ENCODE measurements around the gene GPHN. TPM values are rescaled to one million over a fixed set of nuclear protein-coding genes. Genes with fewer than 3 reads are reported as not detected.

Gene GPHN
- total RNA-seq, 2 experiments from 2014 or later: 15.8 to 15.9 TPM

DNA sequence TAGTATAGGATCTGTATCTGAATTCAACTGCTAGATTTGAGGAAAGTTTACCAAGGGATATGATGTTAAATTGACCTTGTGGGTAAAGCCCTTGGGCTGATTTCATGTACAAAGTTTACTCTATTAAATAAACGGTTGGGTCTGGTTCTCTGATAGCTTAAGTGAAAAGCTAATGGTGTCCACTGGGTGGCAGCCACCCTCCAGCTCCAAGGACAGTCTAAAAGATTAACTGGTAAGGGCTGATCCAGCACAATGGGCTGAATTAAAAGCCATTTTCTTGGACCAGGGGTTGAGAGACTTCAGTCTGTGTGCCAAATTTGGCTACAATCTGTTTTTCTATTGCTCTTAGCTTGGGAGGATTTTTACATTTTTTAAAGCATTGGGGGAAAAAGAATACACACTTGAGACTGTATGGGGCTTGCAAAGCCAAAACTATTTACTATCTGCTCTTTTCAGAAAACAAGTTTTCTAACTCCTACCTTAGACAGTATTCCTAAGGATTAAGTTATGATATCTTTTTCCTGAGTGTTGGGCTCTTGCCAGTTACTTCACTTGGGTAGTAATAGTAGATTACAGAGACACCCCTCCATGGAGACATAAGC is 116.5 kb downstream of the GPHN start:
- Mint-ChIP-seq H3K27ac (no peak overlapping the region), H3K27me3 (no peaks in the 10 kb centered on the region), H3K4me1 (no peaks in the 10 kb centered on the region), H3K36me3 (ENCODE audit: low read depth) (no peaks in the 10 kb centered on the region), H3K9me3 (peaks cover 14% of the 10 kb centered on the region), H3K4me3 (no peak overlapping the region)
- ChIA-PET CTCF (interaction anchor here (0.7 to 2.4 kb wide), 10 partner anchors 10 to 661 kb away, joined by 3 to 8 read pairs (median 3); no protein-coding TSS in a partner anchor), POLR2A (no interaction called here)
- peak; percentile 43 for DNase-seq

DNA sequence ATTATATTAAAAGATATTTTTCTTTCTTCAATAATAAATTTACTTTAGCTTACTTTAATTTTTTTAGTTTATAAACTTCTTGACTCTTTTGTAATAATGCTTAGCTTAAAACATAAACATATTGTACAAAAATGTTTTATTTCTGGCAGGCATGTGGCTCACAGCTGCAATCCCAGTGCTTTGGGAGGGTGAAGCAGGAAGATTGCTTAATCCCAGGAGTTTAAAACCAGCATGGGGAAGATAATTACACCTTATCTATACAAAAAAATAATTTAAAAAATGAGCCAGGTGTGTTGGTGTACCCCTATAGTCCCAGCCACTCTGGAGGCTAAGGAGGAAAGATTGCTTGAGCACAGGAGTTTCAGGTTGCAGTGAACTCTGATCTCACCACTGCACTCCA is 120.7 kb downstream of the GPHN start:
- H3K36me3 Mint-ChIP-seq (ENCODE audit: low read depth): no peaks in the 10 kb centered on the region
- CTCF ChIA-PET: no interaction called here
- POLR2A ChIA-PET: no interaction called here

DNA sequence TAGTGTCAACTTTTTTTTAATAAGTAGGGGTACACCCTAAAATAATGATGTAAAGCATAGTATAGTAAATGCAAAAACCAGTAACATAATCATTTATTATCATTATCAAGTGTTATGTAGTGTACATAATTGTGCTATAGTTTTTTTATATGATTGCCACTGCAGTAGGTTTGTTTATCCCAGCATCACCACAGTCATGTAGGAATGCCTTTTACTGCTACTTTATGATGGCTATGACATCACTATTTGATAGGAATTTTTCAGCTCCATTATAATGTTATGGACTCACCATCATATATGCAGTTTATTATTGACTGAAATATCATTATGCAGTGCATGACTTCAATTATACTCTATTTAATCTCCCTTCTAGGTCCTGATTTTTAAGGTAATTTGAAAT is 121.6 kb downstream of the GPHN start:
- Mint-ChIP-seq H3K9me3 (no peaks in the 10 kb centered on the region), H3K4me3 (no peak overlapping the region), H3K36me3 (ENCODE audit: low read depth) (no peaks in the 10 kb centered on the region), H3K4me1 (no peaks in the 10 kb centered on the region), H3K27ac (no peak overlapping the region), H3K27me3 (no peaks in the 10 kb centered on the region)
- ChIA-PET POLR2A (no interaction called here), CTCF (no interaction called here)
- no peak for DNase-seq

More for the DNA sequence above, 120.7 kb downstream of the GPHN start:
- Mint-ChIP-seq H3K27me3 (no peaks in the 10 kb centered on the region), H3K4me3 (no peak overlapping the region), H3K4me1 (no peaks in the 10 kb centered on the region), H3K9me3 (no peaks in the 10 kb centered on the region), H3K27ac (no peak overlapping the region)
- no peak for DNase-seq

DNA sequence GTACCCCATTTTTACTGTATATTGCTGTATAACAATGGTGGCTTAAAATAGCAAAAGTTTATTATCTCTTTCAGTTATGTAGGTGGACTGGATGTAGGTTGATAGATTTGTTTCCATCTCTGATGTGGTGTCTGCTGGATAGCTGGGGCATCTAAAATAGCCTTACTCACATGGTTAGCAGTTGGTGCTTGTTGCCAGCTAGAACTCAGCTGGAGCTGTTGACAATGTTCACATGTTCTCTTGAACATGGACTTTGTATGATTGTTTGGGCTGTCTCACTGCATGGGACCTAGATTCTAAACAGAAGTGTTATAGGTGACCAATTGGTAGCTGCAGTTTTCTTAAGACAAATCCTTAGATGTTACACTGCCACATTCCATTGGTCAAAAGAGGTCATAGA is 126.9 kb downstream of the GPHN start:
- no peaks in the 10 kb centered on the region for H3K9me3 Mint-ChIP-seq
- no peak overlapping the region for H3K4me3 Mint-ChIP-seq
- H3K4me1 Mint-ChIP-seq: peaks cover 1% of the 10 kb centered on the region
- no peaks in the 10 kb centered on the region for H3K27me3 Mint-ChIP-seq
- DNase-seq: no peak
- H3K27ac Mint-ChIP-seq: no peak overlapping the region
- H3K36me3 Mint-ChIP-seq (ENCODE audit: low read depth): no peaks in the 10 kb centered on the region
- POLR2A ChIA-PET: no interaction called here
- CTCF ChIA-PET: no interaction called here

DNA sequence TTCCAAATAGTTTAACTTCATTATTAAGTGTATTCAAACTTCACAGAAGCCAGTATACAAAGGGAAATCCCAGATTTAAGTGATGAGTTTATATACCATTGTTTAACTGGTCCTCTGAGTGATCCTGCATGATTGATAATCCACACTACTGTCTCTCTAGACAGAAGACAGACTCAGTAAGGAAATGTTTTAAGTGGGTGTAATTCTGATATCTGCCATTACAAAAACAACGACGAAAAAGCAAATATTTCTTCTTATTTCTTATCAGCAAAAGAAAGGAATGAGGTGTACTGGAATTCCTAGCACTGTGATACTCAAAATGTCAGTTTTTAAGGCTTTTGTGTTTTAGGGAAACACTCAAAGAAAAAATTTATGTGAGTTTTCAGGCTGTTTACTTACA is 127.5 kb downstream of the GPHN start:
- no peaks in the 10 kb centered on the region for H3K36me3 Mint-ChIP-seq (ENCODE audit: low read depth)
- ChIA-PET CTCF (no interaction called here), POLR2A (no interaction called here)
- no peaks in the 10 kb centered on the region for H3K27me3 Mint-ChIP-seq
- H3K27ac Mint-ChIP-seq: no peak overlapping the region
- no peaks in the 10 kb centered on the region for H3K9me3 Mint-ChIP-seq
- H3K4me1 Mint-ChIP-seq: peaks cover 1% of the 10 kb centered on the region
- no peak overlapping the region for H3K4me3 Mint-ChIP-seq
- DNase-seq: no peak

DNA sequence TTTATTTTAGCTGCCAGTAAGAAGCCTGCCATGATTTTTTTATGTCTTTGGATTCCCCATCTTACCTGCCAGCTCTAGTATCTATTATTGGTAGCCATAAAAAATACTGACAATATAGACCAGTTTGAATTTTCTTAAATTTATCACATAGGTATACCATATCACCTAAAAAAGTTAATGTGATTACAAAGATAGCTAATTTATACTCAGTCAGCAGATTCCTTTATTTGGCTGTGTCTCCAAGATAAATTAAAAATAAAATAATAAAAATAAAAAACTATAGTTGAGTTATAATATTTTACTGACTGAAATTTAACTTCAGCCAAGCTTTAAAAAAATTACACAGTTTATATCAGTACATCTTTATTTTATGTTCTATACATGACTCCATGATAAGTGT is 128.3 kb downstream of the GPHN start:
- Mint-ChIP-seq H3K4me3 (no peak overlapping the region), H3K27ac (no peak overlapping the region), H3K9me3 (no peaks in the 10 kb centered on the region), H3K27me3 (no peaks in the 10 kb centered on the region), H3K4me1 (peaks cover 1% of the 10 kb centered on the region), H3K36me3 (ENCODE audit: low read depth) (no peaks in the 10 kb centered on the region)
- DNase-seq: no peak
- POLR2A ChIA-PET: no interaction called here
- CTCF ChIA-PET: no interaction called here

DNA sequence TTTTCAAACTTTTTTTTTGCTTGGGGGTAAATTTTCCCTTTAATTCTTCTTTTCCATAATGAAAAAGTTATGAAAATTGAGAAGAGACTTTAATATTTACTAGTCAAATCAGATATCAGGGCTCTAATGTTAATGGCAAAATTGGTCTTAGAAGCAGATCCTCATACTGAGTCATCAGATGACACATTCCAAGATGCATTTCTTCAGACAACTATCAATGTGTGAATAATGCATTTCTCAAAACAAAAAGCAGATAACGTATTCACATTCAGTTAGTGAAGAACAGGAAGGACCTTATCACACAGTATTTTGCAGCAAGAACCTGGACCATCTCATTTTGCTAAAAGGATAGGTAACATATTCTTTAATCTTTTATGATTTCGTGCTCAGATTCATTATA is 130.7 kb downstream of the GPHN start:
- H3K36me3 Mint-ChIP-seq (ENCODE audit: low read depth): no peaks in the 10 kb centered on the region
- no peak overlapping the region for H3K27ac Mint-ChIP-seq
- no peaks in the 10 kb centered on the region for H3K27me3 Mint-ChIP-seq
- CTCF ChIA-PET: interaction anchor here (1.2 to 1.5 kb wide), 2 partner anchors 11 to 647 kb away, joined by 3 to 5 read pairs; no protein-coding TSS in a partner anchor
- POLR2A ChIA-PET: no interaction called here
- H3K4me1 Mint-ChIP-seq: peaks cover 1% of the 10 kb centered on the region
- no peaks in the 10 kb centered on the region for H3K9me3 Mint-ChIP-seq
- DNase-seq: no peak
- no peak overlapping the region for H3K4me3 Mint-ChIP-seq

DNA sequence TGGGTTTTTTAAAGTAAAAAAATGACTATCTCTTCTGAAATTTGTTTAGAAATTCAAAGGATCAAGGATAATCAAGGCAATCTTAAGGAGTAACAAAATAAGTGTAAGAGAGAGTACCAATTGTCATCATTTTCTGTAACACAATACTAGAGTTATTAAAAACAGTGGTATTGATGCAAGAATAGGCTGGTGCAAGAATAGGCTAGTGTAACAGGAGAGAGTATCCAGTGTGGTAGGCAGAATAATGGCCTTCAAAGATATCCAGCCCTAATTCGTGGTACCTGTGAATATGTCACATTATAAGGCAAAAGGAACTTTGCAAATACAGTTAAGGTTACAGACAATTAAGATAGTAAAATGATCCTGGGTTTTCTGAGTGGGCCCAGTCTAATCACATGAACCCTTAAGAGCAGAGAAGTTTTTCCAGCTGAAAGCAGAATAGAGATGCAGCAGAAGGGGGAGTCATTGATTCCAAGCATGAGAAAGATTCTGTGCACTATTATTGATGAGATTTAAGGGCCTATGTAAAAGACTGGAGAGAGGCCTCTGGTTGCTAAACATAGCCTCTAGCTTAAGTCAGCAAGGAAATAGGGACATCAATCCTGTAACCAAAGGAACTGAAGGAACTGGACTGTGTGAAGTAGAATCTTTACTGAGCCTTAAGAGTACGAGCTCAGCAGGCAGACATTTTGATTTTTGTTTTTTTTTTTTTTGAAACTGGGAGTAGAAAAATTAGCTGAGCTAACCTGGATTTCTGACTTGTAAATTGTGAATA is 134.1 kb downstream of the GPHN start:
- H3K36me3 Mint-ChIP-seq (ENCODE audit: low read depth): no peaks in the 10 kb centered on the region
- DNase-seq: no peak
- no peak overlapping the region for H3K27ac Mint-ChIP-seq
- no peak overlapping the region for H3K4me3 Mint-ChIP-seq
- no peaks in the 10 kb centered on the region for H3K27me3 Mint-ChIP-seq
- POLR2A ChIA-PET: no interaction called here
- peaks cover 8% of the 10 kb centered on the region for H3K4me1 Mint-ChIP-seq
- H3K9me3 Mint-ChIP-seq: no peaks in the 10 kb centered on the region
- CTCF ChIA-PET: no interaction called here

DNA sequence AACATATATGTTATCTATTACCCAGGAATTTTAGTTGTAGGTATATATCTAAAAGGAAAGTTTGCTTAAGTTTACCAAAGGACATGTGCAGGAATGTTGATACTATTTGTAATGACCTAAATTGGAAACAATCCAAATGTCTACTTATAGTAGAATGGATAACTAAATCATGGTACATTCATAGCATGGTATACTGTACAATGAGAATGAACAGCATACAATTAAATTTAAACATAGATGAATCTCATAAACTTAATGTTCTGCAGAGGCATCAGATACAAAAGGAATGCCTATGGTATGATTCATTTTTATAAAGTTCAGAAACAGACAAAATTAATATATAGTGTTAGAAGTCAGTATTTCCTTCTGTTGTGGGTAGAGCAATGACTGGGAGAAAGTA is 135.4 kb downstream of the GPHN start:
- Mint-ChIP-seq H3K27me3 (no peaks in the 10 kb centered on the region), H3K4me1 (peaks cover 8% of the 10 kb centered on the region), H3K4me3 (no peak overlapping the region), H3K36me3 (ENCODE audit: low read depth) (no peaks in the 10 kb centered on the region), H3K27ac (no peak overlapping the region), H3K9me3 (no peaks in the 10 kb centered on the region)
- CTCF ChIA-PET: no interaction called here
- POLR2A ChIA-PET: no interaction called here
- DNase-seq: no peak

DNA sequence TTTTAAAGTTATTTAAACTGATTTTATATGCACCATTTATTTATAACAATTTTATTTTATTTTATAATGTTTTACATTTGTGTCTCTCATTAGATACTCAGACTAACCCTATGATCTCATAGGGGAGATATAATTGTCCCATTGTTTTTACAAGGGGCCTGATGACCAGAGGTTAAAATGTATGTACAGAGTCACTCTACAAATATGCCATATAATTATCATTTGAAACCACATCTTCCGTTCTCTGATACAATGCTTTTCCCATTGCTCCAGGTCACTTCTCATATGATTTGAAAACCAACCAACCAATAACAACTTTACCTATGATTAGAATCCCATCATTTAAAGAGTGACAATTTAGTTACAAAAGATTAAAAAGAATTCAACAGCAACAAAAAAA is 137.8 kb downstream of the GPHN start:
- ChIA-PET CTCF (no interaction called here), POLR2A (no interaction called here)
- no peak for DNase-seq
- no peaks in the 10 kb centered on the region for H3K9me3 Mint-ChIP-seq
- no peaks in the 10 kb centered on the region for H3K36me3 Mint-ChIP-seq (ENCODE audit: low read depth)
- H3K27ac Mint-ChIP-seq: no peak overlapping the region
- no peaks in the 10 kb centered on the region for H3K27me3 Mint-ChIP-seq
- H3K4me3 Mint-ChIP-seq: no peak overlapping the region
- peaks cover 23% of the 10 kb centered on the region for H3K4me1 Mint-ChIP-seq

DNA sequence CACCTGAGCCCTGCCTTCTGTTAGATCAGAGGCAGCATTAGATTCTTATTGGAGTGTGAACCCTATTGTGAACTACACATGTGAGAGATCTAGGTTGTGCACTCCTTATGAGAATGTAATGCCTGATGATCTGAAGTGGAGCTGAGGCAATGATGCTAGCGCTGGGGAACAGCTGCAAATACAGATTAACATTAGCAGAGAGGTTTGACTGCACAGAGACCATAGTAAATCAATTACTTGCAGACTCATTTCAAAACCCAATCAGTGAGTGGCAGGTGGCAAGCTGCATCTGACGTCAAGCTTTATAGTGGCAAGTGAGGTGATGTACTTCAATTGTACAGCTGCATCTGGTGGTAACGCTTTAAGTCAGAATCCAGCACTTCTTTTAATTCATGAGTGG is 141.6 kb downstream of the GPHN start:
- DNase-seq: peak; percentile 24
- no peaks in the 10 kb centered on the region for H3K9me3 Mint-ChIP-seq
- POLR2A ChIA-PET: no interaction called here
- H3K27ac Mint-ChIP-seq: no peak overlapping the region
- CTCF ChIA-PET: interaction anchor here (1.0 to 1.1 kb wide), 3 partner anchors 11 to 152 kb away, joined by 3 to 5 read pairs (median 4); no protein-coding TSS in a partner anchor
- peaks cover 28% of the 10 kb centered on the region for H3K4me1 Mint-ChIP-seq
- H3K27me3 Mint-ChIP-seq: no peaks in the 10 kb centered on the region
- no peaks in the 10 kb centered on the region for H3K36me3 Mint-ChIP-seq (ENCODE audit: low read depth)
- no peak overlapping the region for H3K4me3 Mint-ChIP-seq

DNA sequence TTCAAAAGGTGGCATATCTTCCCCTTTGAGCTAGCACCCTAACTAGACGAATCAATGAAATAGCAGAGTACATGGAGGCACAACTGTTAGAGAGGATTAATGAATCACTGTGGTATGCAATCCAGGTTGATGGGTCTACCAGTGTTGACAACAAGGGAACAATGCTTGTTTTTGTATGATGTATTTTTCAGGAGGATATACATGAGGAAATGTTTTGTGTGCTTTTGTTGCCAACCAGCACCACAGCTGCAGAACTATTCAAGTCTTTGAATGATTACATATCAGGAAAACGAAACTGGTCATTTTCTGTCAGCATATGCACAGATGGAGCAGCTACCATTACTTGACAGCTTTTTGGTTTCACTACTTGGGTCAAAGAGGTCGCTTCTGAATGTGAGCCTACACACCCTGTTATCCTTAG is 142.6 kb downstream of the GPHN start:
- no peak overlapping the region for H3K4me3 Mint-ChIP-seq
- H3K36me3 Mint-ChIP-seq (ENCODE audit: low read depth): no peaks in the 10 kb centered on the region
- no peaks in the 10 kb centered on the region for H3K27me3 Mint-ChIP-seq
- ChIA-PET POLR2A (interaction anchor here (0.8 kb wide), 1 partner anchor 14 kb away, joined by 3 read pairs; no protein-coding TSS in a partner anchor), CTCF (interaction anchor here (1.0 to 1.1 kb wide), 3 partner anchors 11 to 153 kb away, joined by 3 to 4 read pairs (median 3); no protein-coding TSS in a partner anchor)
- H3K9me3 Mint-ChIP-seq: no peaks in the 10 kb centered on the region
- peak overlapping the region; percentile 28 for H3K27ac Mint-ChIP-seq
- no peak for DNase-seq
- peaks cover 28% of the 10 kb centered on the region for H3K4me1 Mint-ChIP-seq

DNA sequence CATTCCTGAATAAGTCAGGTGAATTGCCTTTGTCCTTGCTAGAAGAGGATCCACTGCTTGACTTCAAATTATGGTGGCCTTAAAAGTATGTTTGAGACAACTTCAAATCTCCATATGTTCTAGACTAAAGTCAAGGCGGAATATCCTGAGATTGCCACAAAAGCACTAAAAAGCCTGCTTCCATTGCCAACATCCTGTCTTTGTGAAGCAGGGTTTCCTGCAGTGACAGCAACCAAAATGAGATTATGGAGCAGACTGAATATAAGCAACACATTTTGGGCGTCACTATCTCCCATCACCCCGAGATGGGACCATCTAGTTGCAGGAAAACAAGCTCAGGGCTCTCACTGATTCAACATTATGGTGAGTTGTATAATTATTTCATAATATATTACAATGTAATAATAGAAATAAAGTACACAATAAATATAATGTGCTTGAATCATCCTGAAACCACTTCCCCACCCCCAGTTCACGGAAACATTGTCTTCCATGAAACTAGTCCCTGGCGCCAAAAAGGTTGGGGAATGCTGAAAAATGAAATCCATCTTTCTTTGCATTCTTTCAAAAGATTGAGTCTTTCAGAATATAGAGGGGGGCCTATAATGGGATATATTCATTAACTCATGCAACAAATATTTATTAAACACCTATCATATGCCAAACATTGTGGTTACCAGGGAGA is 143.7 kb downstream of the GPHN start:
- peaks cover 3% of the 10 kb centered on the region for H3K36me3 Mint-ChIP-seq (ENCODE audit: low read depth)
- H3K4me1 Mint-ChIP-seq: peaks cover 21% of the 10 kb centered on the region
- ChIA-PET CTCF (no interaction called here), POLR2A (no interaction called here)
- H3K4me3 Mint-ChIP-seq: no peak overlapping the region
- H3K9me3 Mint-ChIP-seq: peaks cover 7% of the 10 kb centered on the region
- DNase-seq: no peak
- no peaks in the 10 kb centered on the region for H3K27me3 Mint-ChIP-seq
- no peak overlapping the region for H3K27ac Mint-ChIP-seq

Data from activated CD4-positive, alpha-beta memory T cell treated with anti-CD3 and anti-CD28 coated beads, Interleukin-2, amount 10 ng/mL, durations not matched to agents 7 days and 5 days (primary cell).